ENCODE data around the gene DHX16.

The DHX16 gene

GRCh38 chr6:30626484-30627366 lies 46.1 kb downstream of the DHX16 start, which contains the start of gene ATAT1:
Gene ATAT1 (plus strand): TSS chr6:30626874.
- DNase-seq = peak; percentile 90 to 91

GRCh38 chr6:30625511-30625910 lies 47.3 kb downstream of the DHX16 start:
- DNase-seq = no peak

DNA sequence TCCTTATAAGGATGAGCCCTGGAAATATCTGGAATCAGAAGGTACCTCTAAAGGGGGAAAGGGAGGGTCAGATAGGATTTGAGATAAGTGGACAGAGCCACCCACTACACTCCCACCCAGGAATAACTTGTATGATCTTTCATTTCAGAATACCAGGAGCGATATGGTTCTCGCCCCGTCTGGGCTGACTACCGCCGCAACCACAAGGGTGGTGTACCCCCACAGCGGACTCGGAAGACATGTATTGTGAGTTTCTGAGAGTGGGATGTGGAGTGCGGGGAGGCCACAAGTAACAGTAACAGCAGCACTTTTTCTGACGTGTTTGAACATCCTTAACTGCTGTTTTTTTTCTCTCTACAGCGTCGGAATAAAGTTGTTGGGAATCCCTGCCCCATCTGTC lies 53.2 kb downstream of the DHX16 start:
- DNase-seq = no peak

DNA sequence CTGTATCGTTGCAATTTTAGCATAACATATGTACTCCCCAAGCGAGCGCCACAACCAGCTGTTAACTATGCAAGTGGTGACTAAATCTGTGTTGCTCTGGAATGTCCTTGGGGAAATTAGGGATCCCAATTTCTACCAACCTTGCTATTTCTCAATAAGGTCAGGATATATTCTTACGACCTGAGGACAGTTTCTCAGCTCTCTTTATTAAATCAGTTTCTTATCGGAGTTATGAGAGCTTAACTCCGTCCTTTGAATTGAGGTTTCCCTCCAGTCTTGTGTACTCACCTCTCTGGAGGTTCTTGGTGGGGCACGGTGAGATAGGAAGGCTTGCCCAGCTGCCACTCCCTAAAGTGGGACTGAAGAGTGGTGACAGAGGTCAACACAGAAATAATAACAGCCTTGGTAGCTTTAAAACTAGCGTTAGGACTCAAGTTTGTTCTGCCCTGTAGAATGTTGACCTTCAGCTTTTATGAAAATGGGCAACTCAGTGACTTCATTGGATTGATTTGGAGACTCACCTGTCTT lies 54.5 kb downstream of the DHX16 start:
- no peak for DNase-seq

DNA sequence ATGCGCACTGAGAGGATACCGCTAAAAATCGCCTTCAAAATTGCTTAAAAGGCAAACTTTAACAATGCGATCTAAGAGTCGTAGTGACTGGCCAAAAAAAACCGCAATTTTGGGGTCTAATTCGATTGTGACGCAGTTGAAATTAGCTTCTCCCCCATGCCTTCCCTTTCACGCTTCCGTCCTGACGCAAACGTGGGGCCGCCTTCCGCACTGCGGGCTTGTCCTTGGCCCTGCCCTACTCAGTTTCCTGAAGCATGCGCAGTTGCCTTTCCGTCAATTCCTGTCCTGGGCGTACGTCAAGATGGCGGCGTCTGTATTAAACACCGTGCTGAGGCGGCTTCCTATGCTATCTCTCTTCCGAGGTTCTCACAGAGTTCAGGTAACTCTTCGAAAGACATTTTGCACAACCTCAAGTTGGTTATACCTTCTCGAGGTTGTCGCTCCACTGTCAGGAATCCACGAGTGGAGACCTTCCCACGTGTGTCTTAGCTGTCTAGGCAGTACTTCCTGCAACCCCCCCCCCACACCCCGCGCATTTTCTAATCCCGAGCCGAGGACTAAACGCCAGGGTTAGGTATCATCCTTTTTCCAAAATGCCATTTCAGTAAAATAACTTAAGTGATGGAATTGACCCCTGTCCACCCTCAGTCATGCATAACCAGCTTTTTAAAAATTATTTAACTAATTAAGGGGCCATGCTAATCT lies 55.1 kb downstream of the DHX16 start, which contains the start of gene MRPS18B:
Gene MRPS18B, plus strand, starts transcription at position 276 of the 705 bp plus-strand sequence. Its CDS starts 26 bp downstream, at position 302.
- peak; percentile 99 for DNase-seq

DNA sequence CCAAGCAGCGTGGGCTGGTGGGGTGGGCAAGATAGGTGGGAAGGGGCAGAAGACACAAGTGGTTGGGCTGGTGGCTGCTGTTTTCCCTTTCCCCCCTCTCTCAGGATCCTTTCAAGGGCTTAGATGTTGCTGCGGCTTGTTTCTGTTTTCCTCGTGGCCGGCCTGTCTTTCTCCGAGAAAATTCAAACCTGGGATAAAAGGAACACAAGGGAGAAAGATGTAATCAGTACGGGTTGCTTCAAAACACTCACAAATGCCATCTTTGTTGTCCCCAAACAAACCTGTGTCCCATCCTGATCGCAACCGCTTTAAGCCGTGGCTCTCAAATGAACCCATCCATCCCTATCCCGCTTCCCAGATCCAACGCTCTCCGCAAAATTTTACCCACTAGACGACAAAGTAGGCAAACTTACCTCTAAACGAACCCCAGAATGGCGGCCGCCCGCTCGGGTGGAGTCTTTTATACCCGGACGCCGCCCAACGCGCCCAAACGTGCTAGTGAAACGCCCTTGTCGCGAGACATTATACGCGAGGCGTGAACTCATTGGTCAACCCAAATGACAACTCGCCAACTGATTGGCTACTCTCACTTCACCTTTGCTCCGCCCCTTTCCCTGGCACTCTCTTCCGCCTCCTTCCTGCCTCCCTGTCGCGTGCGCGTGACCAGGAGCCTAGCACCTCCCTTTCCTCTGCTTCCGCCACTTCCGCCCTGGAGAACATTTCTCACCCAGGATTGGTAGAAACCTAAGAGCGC lies 55.8 kb downstream of the DHX16 start, which contains the start of gene PPP1R10:
Gene PPP1R10, minus strand, starts transcription at position 433 of the 754 bp plus-strand sequence. CDS start 7,299 bp downstream, outside the sequence.
- peak; percentile 100 for DNase-seq

GRCh38 chr6:30615958-30616810 lies 56.6 kb downstream of the DHX16 start:
- peak; percentile 58 to 73 for DNase-seq

DNA sequence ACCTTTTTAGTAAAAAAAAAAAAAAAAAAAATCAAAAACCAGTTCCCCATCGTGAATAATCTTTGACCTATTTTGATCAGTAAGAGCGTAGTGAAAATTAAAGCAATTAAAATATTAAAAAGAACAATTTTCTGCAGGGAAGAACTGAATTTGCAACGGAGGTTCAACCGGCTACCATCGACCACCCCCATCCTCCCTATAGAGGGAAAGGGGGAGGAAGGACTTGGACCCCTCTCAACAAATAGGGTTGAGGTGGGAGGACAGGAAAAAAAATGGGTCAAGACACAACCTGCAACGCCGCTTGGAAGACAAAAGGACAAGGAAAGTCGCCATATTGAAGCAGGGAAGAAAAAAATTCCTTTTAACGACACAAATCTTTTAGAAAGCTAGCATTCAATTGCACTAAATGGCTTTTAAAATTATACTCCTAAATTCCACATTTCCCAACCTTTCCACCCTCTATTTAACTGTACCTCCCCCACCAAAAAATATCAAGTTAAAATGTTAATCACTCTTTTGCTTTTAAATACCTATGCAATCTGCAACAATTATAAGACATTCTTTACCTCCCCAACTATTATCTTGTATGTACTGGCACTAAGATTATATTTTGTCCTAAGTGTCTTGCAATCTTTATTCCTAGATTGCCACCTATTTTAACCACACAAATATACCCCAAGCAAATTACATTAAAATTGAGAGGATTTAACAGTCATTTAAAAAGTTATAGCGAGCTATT lies 57.4 kb downstream of the DHX16 start:
- peak; percentile 51 to 69 for DNase-seq

GRCh38 chr6:30614843-30615218 lies 58.0 kb downstream of the DHX16 start:
- peak; percentile 94 to 96 for DNase-seq

DNA sequence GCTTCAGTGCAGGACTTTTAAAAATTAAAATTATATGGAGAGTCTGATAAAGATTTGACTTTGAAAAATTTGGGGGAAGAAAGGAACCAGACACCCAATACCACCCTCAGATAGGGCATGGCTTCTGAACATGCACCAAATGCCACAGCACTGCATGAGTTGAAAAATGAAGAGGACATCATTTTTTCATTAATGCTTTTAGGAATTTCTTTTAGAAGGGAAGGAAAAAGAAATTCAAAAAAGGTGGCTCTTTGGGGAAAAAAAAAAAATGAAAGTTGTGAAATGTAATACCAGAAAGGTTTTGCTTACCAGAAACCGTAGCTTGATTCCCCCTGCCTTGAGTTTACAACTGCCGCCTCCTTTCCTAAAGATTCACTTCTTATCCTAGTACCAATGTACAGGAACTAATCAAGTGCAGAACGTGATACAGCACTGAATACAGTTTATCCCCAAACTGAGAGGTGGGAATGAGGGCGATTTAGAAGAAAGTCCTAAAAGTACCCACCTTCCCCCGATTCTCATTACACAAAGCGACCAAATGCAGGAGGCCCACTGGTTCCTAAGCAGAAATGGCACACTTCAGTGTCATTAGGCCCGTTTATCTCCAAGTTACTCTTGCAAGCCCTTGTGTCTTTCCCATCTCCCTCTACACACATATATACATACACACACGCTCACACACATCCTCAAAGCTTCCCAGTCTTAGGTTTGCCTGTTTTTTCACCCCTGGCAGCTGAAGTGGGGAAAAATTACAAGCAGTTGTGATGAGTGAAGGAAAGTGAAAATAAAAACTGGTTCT lies 58.6 kb downstream of the DHX16 start:
- no peak for DNase-seq

- DNase-seq = peak in 1 of 2 donors; percentile 25
Observed at GRCh38 chr6:30613251-30614043, 59.4 kb downstream of the DHX16 start.

GRCh38 chr6:30612687-30613248 lies 60.0 kb downstream of the DHX16 start:
- DNase-seq = no peak

DNA sequence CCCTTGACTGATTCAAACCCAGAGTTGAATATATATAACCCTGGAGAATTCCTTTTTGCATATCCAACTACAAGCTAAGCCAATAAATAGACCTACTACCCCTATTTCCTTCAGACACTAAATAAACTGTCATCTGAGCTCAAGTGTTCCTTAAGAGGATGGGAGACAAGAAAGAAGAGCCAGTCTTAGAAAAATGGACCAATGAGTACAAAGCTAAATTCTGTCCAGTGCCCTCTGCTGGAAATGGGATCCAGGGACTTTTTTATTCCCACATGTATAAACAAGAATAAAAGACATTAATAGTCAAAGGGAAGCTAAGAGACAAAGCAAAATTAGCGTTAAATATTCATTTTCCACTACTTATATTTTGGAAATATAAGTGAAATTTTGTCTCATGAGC lies 60.6 kb downstream of the DHX16 start:
- DNase-seq = no peak

DNA sequence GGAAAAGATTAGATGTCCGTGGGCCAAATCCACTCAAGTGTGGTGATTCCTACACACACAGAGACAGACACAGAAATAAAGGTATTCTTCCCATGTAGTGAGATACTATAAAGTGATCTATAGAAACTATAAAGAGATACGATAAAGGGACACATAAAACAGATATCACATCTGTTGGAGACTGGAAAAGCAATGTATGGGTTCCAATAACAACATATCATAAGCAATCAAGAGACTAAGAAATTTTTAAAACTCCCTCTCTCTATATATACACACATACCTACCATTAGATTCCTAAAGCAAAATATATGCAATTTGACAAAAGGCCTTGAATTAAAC lies 61.0 kb downstream of the DHX16 start:
- no peak for DNase-seq

GRCh38 chr6:30611150-30611855 lies 61.5 kb downstream of the DHX16 start:
- DNase-seq = no peak

DNA sequence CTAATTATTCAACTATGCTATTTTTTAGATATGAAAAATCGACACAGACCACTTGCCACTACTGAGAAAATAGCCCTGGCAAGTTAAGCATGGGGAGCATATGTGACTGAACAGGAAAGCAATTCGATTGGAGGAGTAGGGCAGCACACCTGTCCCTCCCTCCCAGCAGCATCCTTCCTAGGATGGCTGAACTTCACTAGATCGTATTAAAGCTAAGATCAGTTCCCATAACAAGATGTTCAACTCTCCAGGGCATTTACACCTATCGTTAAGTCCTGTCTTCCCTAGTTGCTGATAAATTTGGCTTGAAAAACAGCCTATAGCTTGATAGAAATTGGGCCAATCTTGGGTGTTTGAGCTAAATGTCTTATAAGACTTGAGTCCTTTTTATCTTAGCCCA lies 62.7 kb downstream of the DHX16 start:
- no peak for DNase-seq

DNA sequence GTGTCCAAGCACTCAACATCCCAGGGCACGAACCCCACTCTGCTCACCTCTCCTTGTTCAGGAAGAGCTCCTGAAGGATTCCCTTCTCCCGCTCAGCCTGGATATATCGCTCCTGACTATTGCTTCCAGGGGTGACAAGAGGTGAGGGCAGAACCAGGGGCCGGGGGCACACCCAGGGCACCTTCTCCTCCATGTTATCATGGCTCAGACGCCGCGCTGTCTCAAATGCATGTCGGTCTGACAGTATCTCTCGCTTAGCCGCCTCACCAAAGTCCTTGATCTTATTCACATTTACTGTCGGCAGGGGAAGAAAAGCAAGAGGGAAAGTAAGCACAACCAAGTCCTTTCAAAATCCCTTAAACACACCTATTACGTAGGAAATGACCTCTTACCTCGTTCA lies 68.8 kb downstream of the DHX16 start:
- DNase-seq = no peak

All from CD4-positive, alpha-beta T cell treated with Interleukin-1 beta for 1 hour (primary cell).